Neural cell (in vitro differentiated cells): ENCODE data around the gene SH3GL1. TPM values are rescaled to one million over a fixed set of nuclear protein-coding genes. Genes with fewer than 3 reads are reported as not detected.

Experiments used
- H2AFZ ChIP-seq: fragments of 200-600, 300-800 bp; sonication (generic), shearing (Covaris generic); 2 replicates; pipeline ENCODE4 v1.6.0; 2014; ENCODE audit warnings: low read depth, mild to moderate bottlenecking, antibody characterized with exemption, low read length, moderate library complexity
- H3F3A ChIP-seq: fragments of 200-600 bp; shearing (Covaris generic); 2 replicates; pipeline ENCODE4 v1.6.1; 2016; ENCODE audit warnings: mild to moderate bottlenecking, moderate library complexity, mixed read lengths, antibody characterized with exemption, low read length; ENCODE audit not compliant: insufficient read depth, poor library complexity, severe bottlenecking
- H3K27ac ChIP-seq: fragments of 200-600, 300-800 bp; sonication (generic), shearing (Covaris generic); 2 replicates; pipeline ENCODE4 v1.5.1; 2014; ENCODE audit warnings: mild to moderate bottlenecking, low read length, moderate library complexity
- H3K27me3 ChIP-seq: fragments of 300-800, 200-600 bp; sonication (generic), shearing (Covaris generic); 2 replicates; pipeline ENCODE4 v1.6.0; 2014; ENCODE audit warnings: mild to moderate bottlenecking, low read depth, low read length, moderate library complexity; ENCODE audit not compliant: insufficient read depth
- H3K36me3 ChIP-seq: fragments of 300-800, 200-600 bp; sonication (generic), shearing (Covaris generic); 2 replicates; pipeline ENCODE4 v1.5.1; 2014; ENCODE audit warnings: mild to moderate bottlenecking, antibody characterized with exemption, low read length, moderate library complexity; ENCODE audit not compliant: insufficient read depth
- H3K4me2 ChIP-seq: fragments of 300-800, 200-600 bp; sonication (generic), shearing (Covaris generic); 2 replicates; pipeline ENCODE4 v1.6.0; 2014; ENCODE audit warnings: mild to moderate bottlenecking, low read length
- H3K4me3 ChIP-seq: fragments of 300-800, 200-600 bp; sonication (generic), shearing (Covaris generic); 2 replicates; pipeline ENCODE4 v1.5.1; 2014; ENCODE audit warnings: mild to moderate bottlenecking, low read length, moderate library complexity
- H3K79me2 ChIP-seq: fragments of 200-600 bp; shearing (Covaris generic); replicated peaks from 2 replicates; pipeline ENCODE4 v1.6.0; 2014; ENCODE audit warnings: mild to moderate bottlenecking, low read length, moderate library complexity; ENCODE audit not compliant: insufficient read depth
- H3K9ac ChIP-seq: fragments of 300-800, 200-600 bp; sonication (generic), shearing (Covaris generic); 2 replicates; pipeline ENCODE4 v1.6.1; 2016; ENCODE audit warnings: mild to moderate bottlenecking, low read length, mixed read lengths
- H3K9me2 ChIP-seq: fragments of 200-600 bp; shearing (Covaris generic); 2 replicates; pipeline ENCODE4 v1.6.1; 2016; ENCODE audit warnings: mild to moderate bottlenecking, low read length, mixed read lengths; ENCODE audit not compliant: insufficient read depth
- H3K9me3 ChIP-seq: fragments of 200-600, 300-800 bp; sonication (generic), shearing (Covaris generic); 2 replicates; pipeline ENCODE4 v1.6.1; 2016; ENCODE audit warnings: mild to moderate bottlenecking, mixed run types, low read length, moderate library complexity, mixed read lengths
- H4K20me1 ChIP-seq: fragments of 200-600 bp; shearing (Covaris generic); 2 replicates; pipeline ENCODE4 v1.6.1; 2016; ENCODE audit warnings: mild to moderate bottlenecking, mixed run types; ENCODE audit not compliant: insufficient read depth
- CTCF ChIP-seq: fragments of 450-650 bp; IDR thresholded peaks from 2 replicates; pipeline ENCODE4 v1.5.1; 2014; ENCODE audit warnings: antibody characterized with exemption, mild to moderate bottlenecking, moderate library complexity; ENCODE audit not compliant: poor library complexity, severe bottlenecking
- EP300 ChIP-seq: fragments of 450-650 bp; conservative IDR thresholded peaks from 2 replicates; pipeline ENCODE4 v1.6.1; 2014; ENCODE audit warnings: antibody characterized with exemption, mild to moderate bottlenecking, moderate library complexity; ENCODE audit not compliant: poor library complexity, severe bottlenecking
- EZH2 ChIP-seq: fragments of 200-600, 300-800 bp; shearing (Covaris generic), sonication (generic); IDR thresholded peaks from 2 replicates; pipeline ENCODE4 v1.6.1; 2014; ENCODE audit warnings: antibody characterized with exemption, low read length, borderline replicate concordance, mild to moderate bottlenecking; ENCODE audit not compliant: insufficient read depth, poor library complexity, severe bottlenecking
- MXI1 ChIP-seq: fragments of 450-650 bp; conservative IDR thresholded peaks from 2 replicates; pipeline ENCODE4 v1.6.1; 2014; ENCODE audit warnings: antibody characterized with exemption, mild to moderate bottlenecking; ENCODE audit not compliant: poor library complexity, severe bottlenecking
- POLR2AphosphoS5 ChIP-seq: IDR thresholded peaks from 2 replicates; pipeline ENCODE4 v1.6.1; 2012
- RAD21 ChIP-seq: fragments of 450-650 bp; conservative IDR thresholded peaks from 2 replicates; pipeline ENCODE4 v1.6.1; 2014; ENCODE audit warnings: antibody characterized with exemption, mild to moderate bottlenecking, moderate library complexity
- REST ChIP-seq: IDR thresholded peaks from 2 replicates; pipeline ENCODE4 v1.6.1; 2012; ENCODE audit warnings: borderline replicate concordance
- SMC3 ChIP-seq: fragments of 450-650 bp; conservative IDR thresholded peaks from 2 replicates; pipeline ENCODE4 v1.6.1; 2014; ENCODE audit warnings: antibody characterized with exemption, mild to moderate bottlenecking, moderate library complexity; ENCODE audit not compliant: poor library complexity
- TAF1 ChIP-seq: IDR thresholded peaks from 2 replicates; pipeline ENCODE4 v1.6.1; 2012; ENCODE audit warnings: low read depth
- polyA plus RNA-seq: library from polyadenylated mRNA; depleted of rRNA; stranded (reverse); fragments of >200 nt; gene quantifications from 2 replicates; pipeline ENCODE4 v1.2.3, GENCODE V29; 2014

The SH3GL1 gene
- polyA plus RNA-seq, 1 donor from 2014 or later, result 25.2 TPM

DNA sequence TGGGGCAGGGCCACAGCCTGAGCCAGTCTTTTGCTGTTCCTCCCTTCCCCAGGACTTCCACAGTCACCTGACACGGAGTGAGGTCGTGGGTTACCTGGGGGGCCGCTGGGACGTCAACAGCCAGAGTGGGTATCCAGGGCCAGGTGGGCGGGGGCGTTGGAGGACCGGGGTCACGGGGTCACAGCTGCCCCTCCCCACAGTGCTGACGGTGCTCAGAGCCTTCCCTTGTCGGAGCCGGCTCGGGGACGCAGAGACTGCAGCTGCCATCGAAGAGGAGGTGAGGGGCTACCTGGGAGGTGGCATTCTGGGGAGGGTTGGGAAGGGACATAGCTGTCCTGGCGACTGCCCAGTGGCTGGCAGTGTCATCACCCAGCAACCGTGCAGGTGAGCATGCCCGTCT, 45.5 kb downstream of the SH3GL1 start:
- H3K36me3 ChIP-seq, result no peaks in the 10 kb centered on the region
- H3K4me2 ChIP-seq, result no peak overlapping the region

GRCh38 chr19:4354282-4354681, 46.1 kb downstream of the SH3GL1 start:
- Histone ChIP-seq H3K79me2 (no peaks in the 10 kb centered on the region), H3K36me3 (no peaks in the 10 kb centered on the region), H3K27me3 (no peaks in the 10 kb centered on the region), H3K4me2 (no peak overlapping the region), H2AFZ (no peak overlapping the region), H4K20me1 (no peaks in the 10 kb centered on the region), H3K4me3 (no peak overlapping the region), H3K27ac (no peak overlapping the region), H3K9ac (no peak overlapping the region), H3F3A (no peaks in the 10 kb centered on the region), H3K9me2 (no peaks in the 10 kb centered on the region), H3K9me3 (no peaks in the 10 kb centered on the region)
- TF ChIP-seq POLR2AphosphoS5 (no peak), CTCF (no peak), RAD21 (no peak), EZH2 (no peak), EP300 (no peak), TAF1 (no peak), REST (no peak)

More for the DNA sequence above, 45.5 kb downstream of the SH3GL1 start:
- no peaks in the 10 kb centered on the region for H3K27me3 ChIP-seq
- no peaks in the 10 kb centered on the region for H3K9me2 ChIP-seq
- no peak overlapping the region for H2AFZ ChIP-seq
- no peaks in the 10 kb centered on the region for H3F3A ChIP-seq
- H3K4me3 ChIP-seq, result no peak overlapping the region
- H3K9me3 ChIP-seq, result no peaks in the 10 kb centered on the region
- no peaks in the 10 kb centered on the region for H4K20me1 ChIP-seq
- no peak overlapping the region for H3K9ac ChIP-seq
- H3K79me2 ChIP-seq, result no peaks in the 10 kb centered on the region
- TF ChIP-seq REST (no peak), RAD21 (no peak), MXI1 (no peak), POLR2AphosphoS5 (no peak), SMC3 (no peak), EP300 (no peak), CTCF (no peak), TAF1 (no peak), EZH2 (no peak)
- no peak overlapping the region for H3K27ac ChIP-seq
